GM18508 (cell line): ENCODE data around the gene CEP95.
"Not testable (repeated sequence)": the region's sequence is repeated elsewhere in the genome, so short reads cannot be mapped to it uniquely, and the experiment has no call there.

Experiments
- ATAC-seq: cut with Tn5 transposase; IDR thresholded peaks from one replicate; pipeline ENCODE4 v1.9.1; 2021; ENCODE audit warnings: moderate number of reproducible peaks; ENCODE audit not compliant: insufficient read depth, unreplicated experiment

The CEP95 gene

DNA sequence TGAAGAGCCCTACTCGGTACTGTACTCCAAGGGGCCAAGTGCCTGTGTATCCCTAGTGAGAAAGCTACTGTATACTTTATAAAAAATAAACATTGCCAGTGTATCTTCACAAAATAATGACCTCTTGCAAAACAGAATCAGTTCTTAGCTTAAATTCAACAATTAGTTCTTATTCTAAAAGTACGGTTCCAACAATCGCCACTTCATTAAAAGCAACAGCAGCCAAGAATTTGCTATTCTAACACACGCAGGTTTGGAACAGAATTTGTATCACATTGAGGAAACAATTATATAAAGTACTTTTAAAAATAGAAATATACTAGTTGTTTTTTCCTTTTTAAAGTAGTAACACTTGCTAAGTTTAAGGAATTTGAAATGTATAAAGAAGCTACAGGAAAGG lies 48.5 kb downstream of the CEP95 start:
- no peak for ATAC-seq

DNA sequence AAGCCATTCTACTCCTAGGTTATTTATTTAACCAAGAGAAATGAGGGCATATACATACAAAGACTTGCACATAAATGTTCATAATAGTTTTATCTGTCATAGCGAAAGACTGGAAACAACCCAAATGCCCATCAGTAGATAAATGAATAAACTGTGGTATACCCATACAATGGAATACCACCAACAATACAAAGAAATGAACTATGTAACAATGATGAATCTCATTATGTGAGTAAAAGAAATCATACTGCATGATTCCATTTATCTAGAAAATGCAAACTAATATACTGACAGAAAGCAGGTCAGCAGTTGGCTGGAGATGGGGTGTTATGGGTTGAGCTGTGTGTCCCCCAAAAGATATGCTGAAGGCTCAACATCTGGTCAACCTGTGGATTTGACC lies 57.3 kb downstream of the CEP95 start:
- no peak for ATAC-seq

DNA sequence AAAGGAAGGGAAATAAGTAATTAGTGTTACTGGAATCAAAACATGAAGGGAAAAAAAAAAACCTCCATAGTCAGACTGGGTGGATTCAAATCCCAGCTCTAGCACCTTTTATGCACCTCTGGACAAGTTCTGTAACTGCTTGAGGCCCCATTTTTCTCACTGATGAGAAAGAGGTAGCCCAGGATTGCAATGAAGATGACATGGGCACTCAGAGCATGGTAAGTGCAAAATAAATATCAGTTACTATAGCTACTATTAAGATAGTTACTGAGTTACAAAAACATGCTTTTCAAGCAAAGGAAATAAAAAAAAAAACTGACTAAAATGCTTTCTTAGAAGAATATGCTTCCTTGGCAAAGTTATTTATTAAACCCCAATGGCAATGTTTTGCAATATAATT lies 58.8 kb downstream of the CEP95 start:
- ATAC-seq = no peak

GRCh38 chr17:64571746-64572145 lies 65.0 kb downstream of the CEP95 start:
- ATAC-seq = no peak

DNA sequence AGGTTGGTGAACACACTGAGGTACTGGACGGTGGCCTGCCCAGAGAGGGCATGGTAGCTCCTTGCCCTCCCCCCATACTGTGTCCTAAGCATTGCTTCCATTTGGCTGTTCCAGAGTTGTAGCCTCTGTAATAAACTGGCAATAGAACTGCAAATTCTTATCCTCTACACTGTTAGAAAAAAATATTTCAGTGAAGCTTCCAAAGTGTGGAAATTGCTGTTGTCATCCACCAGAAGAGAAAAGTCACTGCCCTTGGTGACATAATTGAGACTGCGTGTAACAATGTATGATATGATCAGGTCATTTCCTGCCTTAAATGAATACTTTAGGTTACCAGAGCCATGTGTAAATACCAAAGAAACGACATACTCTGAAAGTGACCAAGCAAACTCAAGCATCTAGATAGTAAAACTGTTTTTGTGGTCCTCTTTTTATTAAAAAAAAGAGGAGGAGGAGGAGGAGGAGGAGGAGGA lies 65.9 kb downstream of the CEP95 start:
- no peak for ATAC-seq

DNA sequence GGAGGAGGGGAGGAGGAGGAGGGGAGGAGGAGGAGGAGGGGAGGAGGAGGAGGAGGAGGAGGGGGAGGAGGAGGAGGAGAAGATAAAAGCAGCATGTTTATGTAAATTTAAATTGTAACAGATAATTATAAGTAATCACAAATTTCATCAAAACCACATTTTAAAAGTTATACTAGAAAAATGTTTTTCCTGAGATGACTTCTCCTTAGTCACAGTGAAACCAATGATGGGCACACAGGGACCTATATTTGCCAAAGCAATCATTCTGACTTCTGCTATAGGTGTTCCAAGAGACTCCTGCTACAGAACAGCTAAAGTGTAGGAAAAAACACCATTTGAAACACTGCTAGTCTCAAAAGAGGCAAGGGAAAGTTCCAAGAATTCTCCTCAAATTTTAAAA lies 66.4 kb downstream of the CEP95 start:
- no peak for ATAC-seq

GRCh38 chr17:64574646-64575045 lies 67.9 kb downstream of the CEP95 start:
- no peak for ATAC-seq

GRCh38 chr17:64575431-64575830 lies 68.7 kb downstream of the CEP95 start:
- ATAC-seq = no peak

DNA sequence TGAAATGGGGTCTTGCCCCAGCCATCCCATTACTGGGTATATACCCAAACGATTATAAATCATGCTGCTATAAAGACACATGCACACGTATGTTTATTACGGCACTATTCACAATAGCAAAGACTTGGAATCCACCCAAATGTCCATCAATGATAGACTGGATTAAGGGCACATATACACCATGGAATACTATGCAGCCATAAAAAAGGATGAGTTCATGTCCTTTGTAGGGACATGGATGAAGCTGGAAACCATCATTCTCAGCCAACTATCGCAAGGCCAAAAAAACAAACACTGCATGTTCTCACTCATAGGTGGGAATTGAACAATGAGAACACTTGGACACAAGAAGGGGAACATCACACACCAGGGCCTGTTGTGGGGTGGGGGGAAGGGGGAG lies 70.2 kb downstream of the CEP95 start:
- ATAC-seq = not testable (repeated sequence)

GRCh38 chr17:64579917-64580316 lies 73.1 kb downstream of the CEP95 start:
- no peak for ATAC-seq

DNA sequence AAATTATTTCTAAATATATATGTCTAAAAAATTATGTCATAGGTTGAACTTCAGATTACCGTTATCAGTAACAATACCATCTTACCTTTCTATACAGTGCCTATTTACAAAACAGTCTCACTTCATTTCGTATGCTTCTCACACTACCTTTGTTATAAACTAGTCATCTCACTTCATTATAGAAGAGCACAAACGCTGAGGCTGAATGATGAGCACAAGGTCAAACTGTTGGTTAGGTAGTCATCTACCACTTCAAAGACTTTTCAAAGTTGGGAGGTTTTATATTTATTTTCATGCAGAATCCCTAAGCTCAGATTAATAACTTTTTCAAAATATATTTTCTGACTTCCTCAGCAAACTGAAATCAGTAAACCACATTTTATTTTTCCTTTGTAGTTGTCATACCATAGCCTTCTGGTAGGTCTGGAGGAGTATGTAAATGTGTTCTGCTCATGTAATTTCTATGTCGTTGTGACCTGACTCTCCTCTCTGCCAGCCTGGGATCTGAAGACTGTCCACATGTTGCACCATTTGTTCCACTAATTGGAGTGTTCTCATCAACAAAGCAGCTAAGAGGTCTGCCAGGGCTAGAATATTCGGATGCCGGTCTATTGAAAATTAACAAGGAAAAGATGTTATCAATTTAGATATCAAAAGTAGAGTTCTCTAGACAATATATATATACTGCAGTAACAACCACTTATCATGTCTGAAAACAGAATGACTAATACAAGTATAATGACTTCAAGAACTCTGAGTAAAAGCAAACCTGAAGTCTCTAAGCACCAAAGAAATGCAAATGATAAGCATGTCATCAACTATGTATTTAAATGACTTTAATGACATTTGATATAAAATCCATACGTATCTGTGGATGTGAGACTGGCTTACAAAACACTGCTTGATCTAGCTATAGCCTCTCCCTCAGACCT lies 73.9 kb downstream of the CEP95 start:
- ATAC-seq = no peak

GRCh38 chr17:64583038-64583437 lies 76.3 kb downstream of the CEP95 start:
- ATAC-seq = no peak

DNA sequence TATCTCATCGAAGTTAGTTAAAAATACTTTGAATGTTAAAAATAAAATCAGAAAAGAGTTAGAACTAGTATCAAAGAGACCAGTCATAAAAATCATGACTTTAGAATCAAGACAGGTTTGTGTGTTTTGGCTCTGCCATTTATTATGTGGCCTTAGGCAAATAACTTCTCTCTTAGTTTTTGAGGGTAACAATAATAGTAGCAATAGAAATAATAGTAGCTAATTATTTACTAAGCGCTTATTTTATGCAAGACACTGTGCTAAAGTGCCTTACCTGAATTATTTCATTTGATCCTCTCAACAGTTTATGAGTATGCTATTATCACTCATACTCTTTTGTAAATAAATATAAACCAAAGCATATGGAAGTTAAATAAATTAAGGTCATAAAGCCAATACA lies 78.4 kb downstream of the CEP95 start:
- no peak for ATAC-seq
